ENCODE data around the gene CCDC33. TPM values are rescaled to one million over a fixed set of nuclear protein-coding genes. Genes with fewer than 3 reads are reported as not detected.

CCDC33 gene
- total and polyA plus RNA-seq, 12 donors: not detected

DNA sequence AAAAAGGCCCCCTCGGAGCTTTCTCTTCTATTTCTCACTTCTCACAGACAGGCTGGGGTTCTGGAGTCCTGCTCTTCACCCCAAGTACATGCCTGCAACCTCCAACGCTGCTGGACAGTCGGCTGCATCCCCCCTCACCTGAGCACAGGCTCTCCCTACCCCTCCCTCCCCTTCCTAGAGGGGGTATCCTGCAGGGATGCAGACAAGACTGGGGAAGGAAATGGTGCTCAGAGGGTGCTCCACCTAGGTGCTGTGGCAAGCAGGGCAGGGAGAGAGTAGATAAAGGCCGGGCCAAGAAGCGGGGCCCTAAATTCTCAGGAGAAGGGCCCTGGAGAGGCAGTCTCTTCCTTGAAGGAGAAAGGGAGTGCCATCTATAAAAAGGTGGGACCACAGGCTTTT is 26.6 kb upstream of the CCDC33 start:
- Histone ChIP-seq H3K36me3 (no peaks in the 10 kb centered on the region), H3K9me3 (no peaks in the 10 kb centered on the region), H3K27me3 (no peaks in the 10 kb centered on the region), H3K27ac (no peak overlapping the region), H3K4me3 (no peak overlapping the region), H3K4me1 (peaks cover under 1 to 36% (median 10%) of the 10 kb centered on the region in 9 donors)
- ATAC-seq: no peak
- intact Hi-C loops (cut with DNase I): no loop called here
- no peak for DNase-seq
- 82 to 85% methylated on average over 5 of the region's 5 CpGs for WGBS, 2 donors
- TF ChIP-seq, protein P1, sequence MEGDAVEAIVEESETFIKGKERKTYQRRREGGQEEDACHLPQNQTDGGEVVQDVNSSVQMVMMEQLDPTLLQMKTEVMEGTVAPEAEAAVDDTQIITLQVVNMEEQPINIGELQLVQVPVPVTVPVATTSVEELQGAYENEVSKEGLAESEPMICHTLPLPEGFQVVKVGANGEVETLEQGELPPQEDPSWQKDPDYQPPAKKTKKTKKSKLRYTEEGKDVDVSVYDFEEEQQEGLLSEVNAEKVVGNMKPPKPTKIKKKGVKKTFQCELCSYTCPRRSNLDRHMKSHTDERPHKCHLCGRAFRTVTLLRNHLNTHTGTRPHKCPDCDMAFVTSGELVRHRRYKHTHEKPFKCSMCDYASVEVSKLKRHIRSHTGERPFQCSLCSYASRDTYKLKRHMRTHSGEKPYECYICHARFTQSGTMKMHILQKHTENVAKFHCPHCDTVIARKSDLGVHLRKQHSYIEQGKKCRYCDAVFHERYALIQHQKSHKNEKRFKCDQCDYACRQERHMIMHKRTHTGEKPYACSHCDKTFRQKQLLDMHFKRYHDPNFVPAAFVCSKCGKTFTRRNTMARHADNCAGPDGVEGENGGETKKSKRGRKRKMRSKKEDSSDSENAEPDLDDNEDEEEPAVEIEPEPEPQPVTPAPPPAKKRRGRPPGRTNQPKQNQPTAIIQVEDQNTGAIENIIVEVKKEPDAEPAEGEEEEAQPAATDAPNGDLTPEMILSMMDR (IDR thresholded peaks at IDR 0.05): no peak

DNA sequence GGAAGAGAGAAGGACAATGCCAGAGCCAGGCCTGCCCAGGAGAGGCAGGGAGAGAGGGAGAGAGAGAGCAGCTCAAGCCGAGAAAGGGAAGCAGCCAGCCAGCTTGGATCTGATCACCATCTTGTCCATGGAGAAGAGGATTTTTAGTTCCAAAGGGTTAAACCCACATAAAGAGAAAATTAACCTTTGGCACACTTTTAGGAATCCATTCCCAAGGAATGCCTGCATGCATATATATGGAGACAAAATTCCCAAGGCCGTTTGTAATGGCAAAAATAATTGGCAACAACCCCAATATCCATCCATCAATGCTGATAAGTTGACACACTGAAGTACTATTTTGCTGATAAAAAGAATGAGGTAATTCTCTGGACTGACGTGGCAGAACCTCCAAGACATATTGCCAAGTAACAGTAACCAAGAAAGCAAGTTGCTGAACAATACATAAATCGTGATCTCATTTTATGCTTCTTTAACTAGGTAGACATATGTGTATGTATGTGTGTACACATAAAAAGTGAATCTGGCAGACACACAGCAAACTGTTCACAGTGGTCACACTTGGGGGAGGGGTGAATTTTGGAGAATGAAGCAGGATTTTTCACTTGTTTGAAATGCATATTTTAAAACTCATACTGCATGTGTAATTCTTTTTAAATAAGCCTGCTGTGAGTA is 26.0 kb upstream of the CCDC33 start:
- Histone ChIP-seq H3K27me3 (no peaks in the 10 kb centered on the region), H3K9me3 (no peaks in the 10 kb centered on the region), H3K27ac (no peak overlapping the region), H3K4me1 (peaks cover 0 to 33% (median 10%) of the 10 kb centered on the region in 9 donors), H3K4me3 (no peak overlapping the region), H3K36me3 (no peaks in the 10 kb centered on the region)
- DNase-seq (no peak), ATAC-seq (peak in 5 of 8 donors; percentile 21 to 56 (median 27))
- WGBS, 2 donors: 19 to 20% methylated on average over 4 of the region's 4 CpGs
- TF ChIP-seq, protein P1 (IDR thresholded peaks at IDR 0.05): no peak
- intact Hi-C loops (cut with DNase I): no loop called here

DNA sequence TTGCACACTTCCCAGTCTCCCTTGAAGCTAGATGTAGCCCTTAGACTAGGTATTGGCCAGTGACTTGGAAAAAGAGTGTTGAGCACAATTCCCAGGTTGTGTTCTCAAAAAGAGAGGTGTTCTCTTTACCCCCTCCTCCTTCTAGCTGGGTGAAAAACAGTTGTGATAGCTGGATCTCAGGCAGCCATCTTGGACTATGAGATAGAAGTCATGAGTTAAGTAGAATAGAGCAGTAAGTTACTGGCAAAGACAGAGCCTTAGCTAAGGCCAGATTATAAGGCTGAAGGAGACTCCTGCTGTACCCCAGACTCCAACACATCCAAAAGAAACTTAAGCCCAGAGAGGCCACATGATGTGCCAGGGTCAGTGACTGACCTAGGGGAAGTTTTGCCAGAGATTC is 25.4 kb upstream of the CCDC33 start:
- Histone ChIP-seq H3K36me3 (no peaks in the 10 kb centered on the region), H3K27ac (no peak overlapping the region), H3K9me3 (no peaks in the 10 kb centered on the region)

DNA sequence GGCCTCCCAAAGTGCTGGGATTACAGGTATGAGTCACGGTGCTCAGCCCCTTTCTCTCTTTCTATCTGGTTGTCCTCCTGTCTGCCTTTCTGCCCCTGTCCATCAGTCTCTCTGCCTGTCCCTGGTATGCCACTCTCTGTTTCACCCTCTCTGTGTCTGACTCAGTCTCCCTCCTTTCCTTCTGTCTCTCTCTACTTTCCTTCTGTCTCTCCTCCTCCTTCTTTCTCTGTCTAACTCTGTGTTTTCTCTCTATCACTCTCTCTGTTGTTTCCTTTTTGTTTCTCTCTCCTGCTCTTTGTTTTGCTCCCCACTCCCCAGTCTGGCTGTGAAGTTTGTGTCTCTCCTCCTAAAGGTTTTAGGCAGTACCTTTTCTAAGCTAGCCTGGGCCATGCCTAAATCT is 24.5 kb upstream of the CCDC33 start:
- no peaks in the 10 kb centered on the region for H3K9me3 ChIP-seq
- H3K4me1 ChIP-seq: peaks cover 0 to 27% (median 4%) of the 10 kb centered on the region in 9 donors
- no peak overlapping the region for H3K4me3 ChIP-seq
- intact Hi-C loops (cut with DNase I): no loop called here
- no peak overlapping the region for H3K27ac ChIP-seq
- no peaks in the 10 kb centered on the region for H3K36me3 ChIP-seq
- TF ChIP-seq, protein P1 (IDR thresholded peaks at IDR 0.05): no peak
- 100% methylated on average over 1 of the region's 1 CpG for WGBS, 2 donors
- DNase-seq (no peak), ATAC-seq (no peak)
- peaks cover 0 to 4% (median 0%) of the 10 kb centered on the region in 7 donors for H3K27me3 ChIP-seq

More for the DNA sequence above, 25.4 kb upstream of the CCDC33 start:
- intact Hi-C loops (cut with DNase I): no loop called here
- H3K4me1 ChIP-seq: peaks cover 0 to 27% (median 4%) of the 10 kb centered on the region in 9 donors
- H3K4me3 ChIP-seq: no peak overlapping the region
- DNase-seq: no peak
- ATAC-seq: no peak
- TF ChIP-seq, protein P1 (IDR thresholded peaks at IDR 0.05): no peak
- H3K27me3 ChIP-seq: no peaks in the 10 kb centered on the region

Measured in heart right ventricle (tissue), 16 donors.